CMK (cell line): ENCODE data around the gene TRIO.
A peak's percentile ranks its signal among the peaks of the same experiment; 100 is the strongest.

ENCODE experiments used
- DNase-seq: peaks from one replicate; pipeline ENCODE4 v3.0.0-alpha.2; 2010; ENCODE audit warnings: low read depth

Gene TRIO

DNA sequence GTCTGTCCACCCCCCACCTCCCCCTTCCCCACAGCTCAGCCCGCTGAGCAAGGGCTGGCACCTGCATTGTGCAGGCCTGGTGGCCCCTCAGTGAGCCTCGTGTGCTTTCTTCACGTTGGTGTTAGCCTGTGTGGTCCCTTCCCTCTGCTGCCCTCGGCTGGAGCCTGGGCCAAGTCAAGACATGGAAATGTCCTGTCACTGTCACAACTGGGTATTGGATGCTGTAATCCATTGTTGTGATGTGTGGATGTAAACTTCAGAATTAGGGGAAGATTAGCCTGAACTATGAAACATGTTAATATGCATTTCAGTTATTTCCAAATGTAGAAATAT, 103.9 kb downstream of the TRIO start:
- DNase-seq: no peak

DNA sequence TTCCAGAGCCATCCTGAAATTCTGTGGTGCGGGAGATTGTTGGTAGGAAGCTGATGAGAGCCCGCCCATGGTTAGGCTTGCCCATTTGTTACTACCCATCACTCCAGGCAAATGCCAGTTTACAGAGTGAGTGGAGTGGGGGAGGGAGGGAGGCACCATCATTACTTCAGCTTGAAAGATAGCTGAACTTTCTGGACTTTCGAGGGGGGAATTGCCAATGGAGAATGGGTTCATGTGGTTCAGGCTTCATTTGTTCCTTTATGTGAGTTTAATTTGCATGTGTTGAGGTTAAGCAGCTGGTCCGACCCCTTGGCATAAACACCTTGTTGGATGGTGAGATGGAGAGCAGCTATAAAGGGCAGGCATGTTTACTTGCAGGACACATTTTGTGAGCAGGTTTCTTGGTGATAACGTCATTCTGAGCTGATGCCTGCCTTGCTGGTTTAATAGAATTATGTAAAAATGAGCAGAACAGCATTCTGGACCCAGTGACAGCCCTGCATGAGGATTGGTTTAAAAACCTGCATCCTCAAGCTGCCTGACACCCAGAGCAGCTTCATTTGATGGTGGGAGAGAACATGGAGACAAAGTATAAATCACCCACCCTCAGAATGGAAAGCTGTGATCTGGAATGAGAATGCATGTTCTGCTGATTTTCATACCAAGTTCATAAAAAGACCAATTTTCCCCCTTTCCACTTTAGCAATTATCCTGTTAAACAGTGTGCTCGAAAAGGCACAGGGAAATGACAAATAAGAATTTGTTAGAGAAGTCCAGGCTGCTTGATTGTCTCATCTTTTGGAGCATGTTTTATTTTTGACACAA, 106.3 kb downstream of the TRIO start:
- no peak for DNase-seq

DNA sequence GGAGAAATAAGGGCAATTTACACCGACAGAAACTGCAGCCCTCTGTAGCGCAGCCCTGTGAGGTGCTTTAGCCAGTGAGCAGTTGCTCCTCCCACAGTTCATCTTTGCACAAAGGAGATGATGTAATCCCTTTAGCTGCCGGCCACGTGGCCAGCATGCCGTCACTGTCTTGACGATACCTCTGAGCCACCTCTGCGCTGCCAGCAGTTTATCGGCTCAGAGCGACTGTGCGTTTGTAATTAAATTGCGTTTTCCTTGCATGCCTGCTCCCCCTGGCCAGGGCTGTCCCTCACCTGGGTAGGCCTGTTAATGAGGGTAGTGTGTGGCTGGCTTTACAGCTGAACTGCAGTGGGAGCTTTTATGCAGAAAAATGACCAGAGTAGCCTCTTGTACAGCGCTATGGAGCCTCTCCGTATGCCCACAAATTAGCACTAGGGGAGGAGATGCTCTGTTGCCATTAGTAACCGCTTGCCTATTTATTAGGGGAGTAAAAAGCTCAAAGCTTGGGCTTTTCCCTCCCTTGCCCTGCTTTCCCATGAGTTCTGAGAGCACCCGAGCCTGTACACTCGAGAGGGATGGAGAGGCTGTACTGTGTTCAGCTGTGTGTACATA, 107.0 kb downstream of the TRIO start:
- no peak for DNase-seq

DNA sequence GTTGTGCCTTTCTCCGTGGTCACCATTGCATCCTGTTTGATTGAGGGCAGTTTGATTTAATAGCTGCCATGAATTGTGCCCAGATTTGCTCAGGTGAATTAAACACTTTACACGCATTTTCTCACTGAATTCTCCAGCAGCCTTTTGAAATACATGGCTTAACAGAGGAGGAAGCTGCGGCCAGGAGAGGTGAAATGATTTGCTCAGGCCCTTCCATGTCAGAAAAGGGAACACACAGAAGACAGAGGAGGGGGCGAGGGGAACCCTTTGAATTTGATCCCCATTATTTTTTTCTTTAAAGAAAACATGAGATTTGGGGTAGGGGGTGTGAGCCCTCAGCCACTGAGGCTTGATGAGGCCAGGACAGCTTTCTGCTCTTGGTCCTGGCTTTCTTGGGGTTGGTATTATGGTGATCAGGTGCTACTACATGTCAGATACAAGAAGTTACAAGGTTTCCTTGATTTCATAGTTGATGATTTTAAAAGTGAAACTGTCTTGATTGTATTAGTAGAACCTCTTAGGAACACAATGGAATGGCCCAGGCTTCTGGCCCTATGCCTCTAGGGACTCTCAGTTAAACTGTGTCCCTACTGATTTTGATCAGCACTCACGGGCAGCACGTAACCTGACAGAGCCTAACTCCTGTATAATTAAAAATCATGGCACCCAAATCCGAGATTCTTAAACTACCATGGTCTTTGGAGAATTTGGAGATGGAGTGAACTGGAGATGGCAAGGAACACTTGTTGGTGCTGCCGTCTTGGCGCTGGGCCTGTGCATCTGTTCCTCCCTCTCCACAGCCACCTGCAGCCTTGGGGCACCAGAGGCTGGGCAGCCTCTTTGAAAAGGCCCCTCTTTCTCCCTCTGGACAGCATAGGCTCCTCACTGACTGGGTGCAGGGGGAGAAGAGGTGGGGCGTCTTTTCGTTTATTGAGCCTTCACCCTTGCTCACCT, 107.9 kb downstream of the TRIO start:
- DNase-seq: no peak

DNA sequence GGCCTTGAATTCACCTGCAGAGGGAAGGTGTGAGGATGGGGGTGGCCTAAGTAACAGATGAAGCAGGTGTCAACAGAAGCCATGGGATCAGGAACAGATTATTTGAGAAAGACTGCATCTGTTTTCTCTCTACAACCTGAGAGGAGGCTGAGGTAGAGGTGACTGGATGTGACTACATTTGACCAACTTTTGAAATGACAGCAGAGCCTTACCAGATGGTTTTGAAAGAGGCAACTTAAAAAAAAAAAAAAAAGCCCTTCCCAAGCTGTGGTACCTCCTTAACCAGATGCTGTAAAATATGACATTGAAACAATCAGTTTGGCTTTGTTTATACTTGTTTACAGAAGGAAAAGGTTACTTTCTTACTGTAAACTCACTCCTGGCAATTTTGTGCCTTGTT, 108.6 kb downstream of the TRIO start:
- no peak for DNase-seq

DNA sequence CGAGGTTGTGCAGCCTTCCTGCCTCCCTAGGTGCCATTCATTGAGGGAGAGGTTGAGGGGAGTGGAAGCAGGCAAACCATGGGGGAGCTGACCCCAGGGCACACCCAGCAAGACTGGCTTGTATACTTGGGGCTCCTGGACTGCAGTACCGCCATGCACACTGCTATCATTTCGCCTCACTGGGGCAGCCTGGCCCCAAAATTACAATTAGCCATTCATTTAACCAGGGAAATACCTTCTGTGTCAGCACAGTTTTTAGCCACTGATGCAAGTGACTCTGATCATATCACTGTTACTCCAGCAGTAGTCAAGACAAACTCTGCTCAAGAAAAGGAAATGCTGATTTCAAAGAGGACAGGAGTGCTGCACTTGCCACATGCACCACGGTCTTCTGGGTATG, 109.7 kb downstream of the TRIO start:
- no peak for DNase-seq

DNA sequence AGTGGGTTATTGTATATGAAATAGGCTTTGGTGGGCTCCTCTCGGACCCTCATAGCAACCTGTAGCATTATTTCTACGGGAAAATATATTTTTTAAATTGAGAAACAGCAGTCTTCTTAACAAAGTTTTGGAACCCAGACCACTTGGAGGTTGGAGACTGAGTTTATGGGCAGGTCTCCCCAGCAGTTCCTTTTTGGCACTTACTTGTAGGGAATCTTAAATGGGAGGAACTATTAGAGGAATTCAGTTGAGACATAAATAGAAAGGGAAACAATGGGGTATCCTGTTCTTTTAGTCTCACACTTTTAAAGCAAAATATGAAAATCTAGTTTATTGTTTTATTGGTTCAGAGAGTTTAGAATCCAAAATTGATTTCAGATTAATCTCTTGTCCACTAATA, 111.5 kb downstream of the TRIO start:
- DNase-seq: no peak

DNA sequence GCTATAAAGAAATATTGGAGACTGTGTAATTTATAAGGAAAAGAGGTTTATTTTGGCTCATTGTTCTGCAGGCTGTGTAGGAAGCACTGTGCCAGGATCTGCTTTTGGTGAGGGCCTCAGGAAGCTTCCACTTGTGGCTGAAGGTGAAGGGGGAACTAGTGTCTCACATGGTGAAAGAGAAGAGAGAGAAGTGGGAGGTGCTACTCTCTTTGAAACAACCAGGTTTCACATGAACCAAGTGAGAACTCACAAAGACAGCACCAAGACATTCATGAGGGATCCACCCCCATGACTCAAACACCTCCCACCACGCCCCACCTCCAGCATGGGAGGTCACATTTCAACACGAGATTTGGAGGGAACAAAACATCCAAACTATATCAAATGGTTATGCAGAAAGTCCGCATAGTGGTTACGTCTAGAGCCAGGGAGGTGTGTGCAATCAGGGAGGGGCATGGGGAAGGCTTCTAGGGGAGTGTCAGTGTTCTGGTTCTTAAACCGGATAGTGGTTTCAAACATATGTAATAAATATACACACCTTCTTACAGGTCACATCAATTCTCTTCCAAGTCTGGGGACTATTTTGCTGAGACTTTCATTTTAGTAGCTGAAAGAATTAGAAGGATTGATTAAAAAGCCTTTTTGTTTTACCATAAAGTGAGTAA, 113.0 kb downstream of the TRIO start:
- no peak for DNase-seq

DNA sequence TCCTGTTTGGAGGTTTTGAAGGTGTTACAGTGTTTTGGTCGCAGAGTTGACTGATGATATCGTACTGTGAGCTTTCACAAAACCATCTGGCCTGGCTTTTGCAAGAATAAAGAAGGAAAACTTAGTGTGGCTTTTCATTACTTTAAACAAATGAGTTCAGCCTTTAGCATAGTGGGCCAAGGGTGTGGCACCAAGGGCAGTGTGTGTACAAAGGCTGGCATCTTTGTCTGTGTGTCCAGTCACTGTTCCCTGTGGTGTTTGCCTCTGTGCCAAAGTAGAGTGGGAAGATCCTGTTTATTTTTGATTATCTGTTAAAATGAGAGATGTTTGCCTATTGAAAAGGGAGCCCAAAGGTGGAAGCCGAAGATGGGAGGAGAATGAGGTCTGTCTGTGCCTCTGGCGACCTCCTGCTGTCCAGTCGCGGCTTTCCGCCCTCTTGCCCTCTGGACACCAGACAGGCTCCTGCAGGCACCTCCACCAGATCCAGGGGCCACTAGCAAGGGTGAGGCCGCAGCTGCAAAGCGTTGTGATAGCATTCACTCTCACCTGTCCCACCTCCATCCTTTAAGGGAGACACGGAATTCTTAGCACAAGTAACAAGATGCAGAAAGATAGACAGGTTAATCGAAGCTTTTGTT, 113.7 kb downstream of the TRIO start:
- DNase-seq: no peak

DNA sequence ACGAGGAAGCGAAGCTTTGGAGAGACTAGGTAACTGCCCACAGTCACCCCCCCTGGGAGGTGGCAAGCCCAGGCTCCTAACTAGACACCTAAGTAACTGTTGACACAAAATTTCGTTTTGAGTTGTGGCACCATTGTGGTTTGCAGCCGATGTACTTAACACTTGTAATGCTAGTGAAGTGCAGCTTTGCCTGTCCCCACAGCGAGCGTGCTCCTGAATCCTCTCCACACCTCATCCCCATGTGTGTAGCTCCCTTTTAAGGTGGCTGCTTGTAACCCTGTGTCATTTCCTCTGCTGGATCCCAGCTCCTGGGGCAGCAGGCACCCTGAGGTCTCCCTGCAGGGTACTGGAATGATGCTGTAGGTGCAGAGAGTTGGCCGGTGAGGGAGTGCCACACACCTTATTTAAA, 114.9 kb downstream of the TRIO start:
- no peak for DNase-seq

DNA sequence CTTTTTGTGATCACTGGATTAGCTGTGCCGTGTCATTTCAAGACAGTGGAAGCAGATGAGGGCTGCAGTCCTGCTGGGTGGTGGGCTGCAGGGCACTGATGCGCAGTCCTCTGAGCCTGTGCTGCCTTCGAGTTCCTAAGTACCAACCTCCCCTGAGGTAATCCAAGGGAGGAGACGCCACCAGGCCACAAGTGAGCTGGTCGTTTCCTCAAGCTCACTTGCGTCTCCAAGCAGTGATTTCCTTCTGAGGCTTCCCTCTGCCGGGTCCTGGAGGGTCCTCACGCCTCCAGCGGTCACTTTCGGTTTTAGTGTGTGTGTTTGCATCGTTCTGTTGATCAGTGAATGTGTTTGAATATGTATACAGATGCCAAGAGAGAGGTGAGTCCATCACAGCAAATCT, 115.7 kb downstream of the TRIO start:
- DNase-seq: no peak

DNA sequence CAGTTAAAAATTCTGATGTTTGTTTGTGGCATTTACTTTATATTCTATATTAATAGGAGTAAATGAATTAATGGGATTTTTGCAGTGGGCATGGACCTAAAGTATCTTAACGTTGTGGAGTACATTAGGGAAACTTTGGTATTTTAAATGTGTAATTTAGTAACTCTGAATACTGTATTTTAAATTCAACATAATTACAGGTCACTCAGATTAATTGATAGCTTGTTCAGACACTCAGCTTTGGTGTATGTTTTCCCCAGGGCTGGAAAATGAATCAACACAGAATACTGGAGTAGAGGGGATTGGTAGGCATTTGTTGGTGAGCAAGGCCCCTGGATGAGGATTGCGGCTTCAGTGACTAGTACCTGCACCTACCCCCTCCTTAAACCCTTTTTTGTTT, 117.5 kb downstream of the TRIO start:
- DNase-seq: no peak

DNA sequence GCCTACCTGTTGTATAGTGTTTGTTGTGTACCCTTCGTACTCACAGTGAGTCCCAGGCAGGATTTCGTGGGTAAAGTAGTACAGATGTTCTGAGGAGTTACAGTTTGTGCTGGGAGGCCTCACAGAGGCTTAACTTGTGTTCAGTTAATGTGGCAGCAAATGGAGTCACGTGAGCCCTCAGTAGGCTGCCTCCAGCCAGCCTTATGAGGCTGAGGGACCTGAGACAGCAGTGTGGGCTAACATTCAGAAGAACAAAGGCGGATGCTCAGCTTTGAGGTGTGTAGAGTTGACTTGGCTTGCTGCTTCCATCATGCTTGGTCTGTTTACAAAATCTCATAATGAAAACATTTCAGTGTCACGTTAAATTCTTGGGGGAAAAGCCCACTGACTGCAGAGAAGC, 118.1 kb downstream of the TRIO start:
- no peak for DNase-seq

DNA sequence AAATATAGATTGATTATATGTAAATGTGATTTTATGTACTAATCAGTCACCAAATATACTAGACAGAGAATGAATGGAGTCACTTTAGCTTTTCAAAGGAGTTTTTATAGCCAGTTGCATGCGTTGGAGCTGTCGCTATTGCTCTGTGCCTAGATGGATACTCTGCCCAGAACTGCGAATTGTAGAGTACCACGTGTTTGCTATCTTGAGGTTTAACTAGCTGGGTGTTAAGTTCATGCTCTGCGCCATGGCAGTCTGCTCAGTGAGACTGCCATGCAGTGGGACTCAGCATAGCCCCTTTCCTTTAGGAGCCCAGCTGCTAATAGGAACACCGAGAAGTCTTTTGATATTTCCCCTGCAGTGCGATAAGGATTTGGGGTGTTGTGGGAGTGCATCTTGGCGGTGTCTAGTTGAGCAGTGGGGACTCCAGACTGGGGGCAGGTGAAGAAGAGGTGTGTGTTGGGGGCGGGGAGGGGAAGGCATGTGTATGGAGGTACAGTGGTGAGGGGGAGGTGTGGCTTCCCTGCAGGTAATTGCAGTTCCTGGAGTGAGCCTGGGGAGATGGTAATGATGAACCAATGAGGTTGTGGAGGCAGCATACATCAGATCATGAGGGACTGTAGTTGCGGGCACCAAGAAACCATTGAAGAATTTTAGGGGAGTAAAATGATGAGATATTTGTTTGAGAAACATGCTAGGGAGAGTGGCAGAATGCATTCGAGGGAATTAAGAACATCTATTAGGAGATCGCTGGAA, 118.9 kb downstream of the TRIO start:
- no peak for DNase-seq

DNA sequence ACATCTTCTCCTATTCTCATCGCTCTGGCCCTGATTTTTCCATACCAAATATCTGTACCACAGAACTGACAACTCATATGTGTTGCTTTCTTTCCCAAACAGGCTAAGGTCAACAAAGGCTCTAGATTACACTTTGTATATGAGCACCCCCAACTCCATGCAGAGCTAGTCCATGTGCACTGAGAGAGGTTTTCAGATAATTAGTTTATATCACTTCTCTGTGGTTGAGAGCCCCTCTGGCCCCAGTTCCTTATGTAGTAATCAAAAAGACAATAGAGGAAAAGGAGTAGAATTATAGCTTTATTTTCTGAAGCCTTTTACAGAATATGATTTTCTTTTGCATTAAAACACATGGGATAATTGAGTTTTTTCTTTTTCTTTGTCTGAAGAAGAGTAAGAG, 120.0 kb downstream of the TRIO start:
- DNase-seq: no peak

DNA sequence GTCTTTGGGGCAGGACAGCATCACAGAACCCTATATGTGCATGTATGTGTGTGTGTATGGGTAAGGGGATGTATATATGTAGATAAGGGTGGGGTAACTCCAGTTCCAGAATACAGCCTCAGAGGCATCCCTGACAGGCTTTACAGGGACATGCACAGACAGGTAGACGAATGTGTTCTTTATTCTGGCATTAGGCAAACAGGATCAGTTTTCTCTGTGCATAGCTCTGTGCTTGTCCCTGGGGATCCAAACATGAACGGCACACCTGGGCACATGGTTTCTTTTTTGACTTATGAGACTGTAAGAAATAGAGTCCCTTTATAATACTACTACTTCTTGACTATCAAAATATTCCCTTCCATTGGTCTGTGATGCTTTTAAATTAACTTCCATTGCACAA, 120.6 kb downstream of the TRIO start:
- no peak for DNase-seq

DNA sequence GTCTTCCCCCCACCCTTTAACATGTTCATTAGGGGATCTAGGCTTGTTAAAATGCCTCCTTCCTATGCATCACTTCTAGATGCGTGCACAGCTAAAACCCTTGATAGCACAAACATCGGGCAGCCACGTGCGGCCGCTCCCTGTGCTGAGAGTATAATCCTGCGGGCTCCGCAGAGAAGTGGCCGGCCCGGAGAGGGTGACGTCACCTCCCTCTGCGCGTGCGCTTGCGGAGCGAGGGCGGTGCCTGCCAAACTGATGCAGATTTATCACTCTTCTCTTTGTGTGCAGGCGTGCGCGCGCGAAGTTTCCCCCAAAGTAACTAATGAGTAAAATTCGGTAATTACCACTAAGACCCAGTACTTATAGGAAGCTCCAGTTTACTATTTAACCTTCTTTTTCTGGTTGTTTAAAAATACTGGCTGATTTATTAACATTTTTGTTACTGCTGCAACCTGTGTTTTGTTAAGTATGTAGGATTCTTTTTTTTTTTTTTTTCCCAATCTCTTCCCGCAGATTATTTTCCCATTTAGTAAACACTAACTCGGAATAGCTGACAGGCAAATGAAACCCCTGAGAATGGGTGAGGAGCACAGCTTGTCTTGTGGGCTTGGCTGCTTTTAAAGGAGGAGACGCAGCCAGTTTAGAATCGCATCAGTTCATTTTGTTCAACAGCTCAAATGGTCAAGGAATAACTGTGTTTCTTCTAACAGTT, 121.6 kb downstream of the TRIO start:
- DNase-seq: peak; percentile 67

DNA sequence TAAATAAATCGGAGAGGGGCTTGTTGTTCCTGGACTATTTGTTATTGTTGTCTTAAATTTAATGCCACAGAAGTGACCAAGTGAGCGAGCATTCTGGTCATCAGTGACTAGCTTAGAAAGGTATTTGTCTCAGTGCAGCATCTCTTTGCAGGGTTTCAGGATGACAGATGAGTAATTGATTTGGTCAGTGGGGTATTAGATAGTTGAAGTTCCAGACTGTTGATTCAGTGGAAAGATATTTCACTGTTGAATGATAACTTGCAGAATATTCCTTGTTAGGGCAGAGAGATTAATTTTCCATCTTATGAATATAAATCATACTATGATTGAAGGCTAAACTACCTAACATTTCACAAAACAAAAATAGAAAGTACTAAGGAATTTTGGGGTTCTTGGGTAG, 122.4 kb downstream of the TRIO start:
- no peak for DNase-seq

DNA sequence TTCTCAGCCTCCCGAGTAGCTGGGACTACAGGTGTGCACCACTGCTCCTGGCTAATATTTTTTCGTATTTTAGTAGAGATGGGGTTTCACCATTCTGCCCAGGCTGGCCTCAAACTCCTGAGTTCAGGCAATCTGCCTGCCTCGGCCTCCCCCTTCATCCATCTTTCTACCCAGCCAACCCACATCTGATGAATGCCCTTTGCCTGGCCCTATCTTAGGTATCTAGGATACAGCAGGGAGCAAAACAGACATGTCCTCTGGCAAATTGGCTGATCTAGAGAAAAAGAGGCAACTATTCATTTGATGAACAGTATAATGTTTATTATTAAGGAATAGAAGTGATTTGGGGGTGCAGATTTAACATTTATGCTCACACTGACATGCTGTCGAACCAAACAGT, 123.0 kb downstream of the TRIO start:
- DNase-seq: no peak

DNA sequence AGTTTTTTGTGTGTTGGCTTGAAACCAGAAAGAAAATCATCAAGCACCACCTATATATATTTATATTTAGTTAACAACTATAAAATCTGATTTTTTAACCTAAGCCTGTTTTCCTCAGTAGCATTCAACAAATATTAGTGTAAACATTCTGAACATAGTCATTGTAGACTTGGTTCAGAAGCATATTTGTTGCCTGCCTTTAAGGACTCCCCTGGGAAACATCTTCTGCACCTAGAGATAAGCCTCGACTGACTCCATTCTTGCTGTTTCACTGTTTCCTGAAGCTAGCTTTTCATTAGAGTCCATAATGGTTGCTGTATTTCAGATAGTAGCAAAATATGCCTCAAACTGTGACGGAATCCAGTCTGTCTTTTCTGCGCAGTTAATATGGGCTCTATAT, 123.5 kb downstream of the TRIO start:
- DNase-seq: peak; percentile 12
